Measurements from ENCODE around the gene GAGE10. TPM values are rescaled to one million over a fixed set of nuclear protein-coding genes. Genes with fewer than 3 reads are reported as not detected.

GAGE10 gene
- total and polyA plus RNA-seq, 9 of the 15 experiments (the other 6 are each of a cell fraction or from before 2014, with no cell fraction given) = 0.80 to 3.1 (median 0.96) TPM; not detected in 4

GRCh38 chrX:49260221-49260985 is 43.0 kb upstream of the GAGE10 start:
- Histone ChIP-seq H3K9me3 (replicated peaks; ENCODE audit: control insufficient read depth, insufficient read depth, low read depth, low read length) (no peaks in the 10 kb centered on the region), H3K79me2 (ENCODE audit: control insufficient read depth, insufficient read depth, low read length) (no peaks in the 10 kb centered on the region), H3K9me1 (ENCODE audit: control insufficient read depth, insufficient read depth, low read length) (no peaks in the 10 kb centered on the region), H3K27me3 (ENCODE audit: control insufficient read depth in 2 of 2, insufficient read depth in 2 of 2, low read length in 2 of 2) (no peaks in the 10 kb centered on the region), H3K36me3 (ENCODE audit: control insufficient read depth, insufficient read depth, low read length) (no peaks in the 10 kb centered on the region), H3K27ac (ENCODE audit: extremely low read depth, low read depth, low read length) (no peak overlapping the region), H3K4me2 (ENCODE audit: insufficient read depth, low read length) (no peak overlapping the region), H3K4me1 (replicated peaks in 1 of 2; ENCODE audit: control insufficient read depth in 2 of 2, insufficient read depth in 2 of 2, low read length in 2 of 2) (peaks cover 0 to 9% of the 10 kb centered on the region in 2 experiments; a peak in 2 of 5 replicates), H3K9ac (ENCODE audit: insufficient read depth in 1 of 2, low read depth in 2 of 2, low read length in 2 of 2) (no peak overlapping the region), H3K4me3 (no peak overlapping the region), H4K20me1 (replicated peaks; ENCODE audit: control insufficient read depth, insufficient read depth, low read length) (no peaks in the 10 kb centered on the region), H2AFZ (ENCODE audit: low read depth, low read length) (no peak overlapping the region)
- BruUV-seq (replicated peaks) = no TSS peak
- TF ChIP-seq ZNF12 (CRISPR knock-in tag; IDR thresholded peaks at IDR 0.05) = peak; percentile 64; the same call in 1 of the 2 replicates
- no peak for TF ChIP-seq ATF1 (CRISPR knock-in tag; IDR thresholded peaks at IDR 0.05)
- no peak for TF ChIP-seq ATF1 (tag; IDR thresholded peaks at IDR 0.05)
- TF ChIP-seq, protein P1, sequence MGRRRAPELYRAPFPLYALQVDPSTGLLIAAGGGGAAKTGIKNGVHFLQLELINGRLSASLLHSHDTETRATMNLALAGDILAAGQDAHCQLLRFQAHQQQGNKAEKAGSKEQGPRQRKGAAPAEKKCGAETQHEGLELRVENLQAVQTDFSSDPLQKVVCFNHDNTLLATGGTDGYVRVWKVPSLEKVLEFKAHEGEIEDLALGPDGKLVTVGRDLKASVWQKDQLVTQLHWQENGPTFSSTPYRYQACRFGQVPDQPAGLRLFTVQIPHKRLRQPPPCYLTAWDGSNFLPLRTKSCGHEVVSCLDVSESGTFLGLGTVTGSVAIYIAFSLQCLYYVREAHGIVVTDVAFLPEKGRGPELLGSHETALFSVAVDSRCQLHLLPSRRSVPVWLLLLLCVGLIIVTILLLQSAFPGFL (CRISPR knock-in tag; IDR thresholded peaks at IDR 0.05) = no peak
- TF ChIP-seq ZNF316 (IDR thresholded peaks at IDR 0.05) = peak; percentile 63
- TF ChIP-seq MAFF (IDR thresholded peaks at IDR 0.05; ENCODE audit: low read length) = peak; percentile 16; the same call in 1 of the 2 replicates
- peak; percentile 66 for TF ChIP-seq C11orf30 (IDR thresholded peaks at IDR 0.05; ENCODE audit: low read depth)
- no peak for TF ChIP-seq ZNF639 (CRISPR knock-in tag; conservative IDR thresholded peaks at IDR 0.05 in 1 of 2, IDR thresholded peaks at IDR 0.05 in 1 of 2)
- TF ChIP-seq SP1 (CRISPR knock-in tag; IDR thresholded peaks at IDR 0.05) = no peak
- POLR2A ChIA-PET = interaction anchor here (0.9 to 2.2 kb wide), 2 partner anchors 10 to 11 kb away, joined by 4 to 10 read pairs; no protein-coding TSS in a partner anchor
- intact Hi-C loops (cut with micrococcal nuclease) (no loop called here), in situ Hi-C loops (cut with MboI) (no loop called here)
- ATAC-seq (peak; percentile 39), DNase-seq (ENCODE audit: extremely low read depth in 1 of 4, low spot score in 3 of 4) (peak in 1 of 4 experiments; percentile 11), FAIRE-seq (no peak)
- 41% methylated on average over 14 of the region's 17 CpGs for WGBS (ENCODE audit: insufficient coverage, low coverage, missing lambda C conversion rate)
- CTCF ChIA-PET (ENCODE audit: low intra/inter-chr PET ratio) = no interaction called here
